Measurements from ENCODE around the gene ADM2. TPM values are rescaled to one million over a fixed set of nuclear protein-coding genes. Genes with fewer than 3 reads are reported as not detected.

ADM2 gene
- total RNA-seq, 4 donors from 2014 or later, result 0.53 TPM; not detected in 3

DNA sequence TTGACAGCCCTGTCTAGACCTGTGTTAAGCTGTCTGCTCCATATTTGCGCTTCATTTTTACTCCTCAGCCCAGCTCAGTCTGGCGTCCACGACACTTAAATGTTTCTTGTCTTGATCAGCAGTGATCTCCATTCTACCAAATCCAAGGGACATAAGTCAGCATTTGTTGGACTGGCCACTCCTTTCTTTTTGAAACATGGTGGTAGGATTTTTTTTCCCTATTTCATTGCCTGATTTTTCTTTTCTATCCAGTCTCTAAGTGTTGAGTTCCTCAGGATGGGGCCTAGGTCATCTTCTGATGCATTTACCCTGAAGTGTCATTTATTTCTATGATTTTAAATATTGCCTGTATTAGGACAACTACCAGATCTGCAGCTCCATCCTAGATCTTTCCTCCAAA, 27.6 kb downstream of the ADM2 start:
- Histone ChIP-seq H3K9me3 (no peaks in the 10 kb centered on the region), H3K27ac (peak overlapping the region; percentile 83 to 94 (median 87)), H3K36me3 (peaks cover 0 to 18% of the 10 kb centered on the region in 2 donors), H3K27me3 (no peaks in the 10 kb centered on the region), H3K4me1 (peaks cover 15 to 22% of the 10 kb centered on the region in 2 donors), H3K4me3 (peak overlapping the region; percentile 63 to 95 (median 80))
- no peak for ATAC-seq
- intact Hi-C loops (cut with DNase I; ENCODE audit: low total_unique reads), result loop anchor here (1.0 to 10.0 kb wide), 4 partner anchors 16 to 654 kb away; partner anchors contain the start of genes CHKB, SCO2 and ZBED4
- TF ChIP-seq, protein P1, sequence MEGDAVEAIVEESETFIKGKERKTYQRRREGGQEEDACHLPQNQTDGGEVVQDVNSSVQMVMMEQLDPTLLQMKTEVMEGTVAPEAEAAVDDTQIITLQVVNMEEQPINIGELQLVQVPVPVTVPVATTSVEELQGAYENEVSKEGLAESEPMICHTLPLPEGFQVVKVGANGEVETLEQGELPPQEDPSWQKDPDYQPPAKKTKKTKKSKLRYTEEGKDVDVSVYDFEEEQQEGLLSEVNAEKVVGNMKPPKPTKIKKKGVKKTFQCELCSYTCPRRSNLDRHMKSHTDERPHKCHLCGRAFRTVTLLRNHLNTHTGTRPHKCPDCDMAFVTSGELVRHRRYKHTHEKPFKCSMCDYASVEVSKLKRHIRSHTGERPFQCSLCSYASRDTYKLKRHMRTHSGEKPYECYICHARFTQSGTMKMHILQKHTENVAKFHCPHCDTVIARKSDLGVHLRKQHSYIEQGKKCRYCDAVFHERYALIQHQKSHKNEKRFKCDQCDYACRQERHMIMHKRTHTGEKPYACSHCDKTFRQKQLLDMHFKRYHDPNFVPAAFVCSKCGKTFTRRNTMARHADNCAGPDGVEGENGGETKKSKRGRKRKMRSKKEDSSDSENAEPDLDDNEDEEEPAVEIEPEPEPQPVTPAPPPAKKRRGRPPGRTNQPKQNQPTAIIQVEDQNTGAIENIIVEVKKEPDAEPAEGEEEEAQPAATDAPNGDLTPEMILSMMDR (IDR thresholded peaks at IDR 0.05 in 4 of 5, conservative IDR thresholded peaks at IDR 0.05 in 1 of 5), result no peak
- TF ChIP-seq POLR2A (IDR thresholded peaks at IDR 0.05), result no peak
- no peak for DNase-seq
- in situ Hi-C loops (cut with MboI; ENCODE audit: low sequenced_read_pairs in 4 of 4), result no loop called here

DNA sequence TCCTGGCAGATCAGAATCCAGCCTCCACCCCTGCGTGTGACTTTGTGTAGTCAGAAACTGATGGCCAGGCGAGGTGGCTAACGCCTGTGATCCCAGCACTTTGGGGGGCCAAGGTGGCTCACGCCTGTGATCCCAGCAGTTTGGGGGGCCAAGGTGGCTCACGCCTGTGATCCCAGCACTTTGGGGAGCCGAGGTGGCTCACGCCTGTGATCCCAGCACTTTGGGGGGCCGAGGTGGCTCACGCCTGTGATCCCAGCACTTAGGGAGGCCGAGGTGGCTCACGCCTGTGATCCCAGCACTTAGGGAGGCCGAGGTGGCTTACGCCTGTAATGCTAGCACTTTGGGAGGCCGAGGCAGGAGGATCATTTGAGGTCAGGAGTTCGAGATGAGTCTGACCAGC, 31.8 kb downstream of the ADM2 start:
- no peak for DNase-seq
- TF ChIP-seq, protein P1 (IDR thresholded peaks at IDR 0.05 in 4 of 5, conservative IDR thresholded peaks at IDR 0.05 in 1 of 5), result no peak
- no peak for TF ChIP-seq POLR2A (IDR thresholded peaks at IDR 0.05)
- in situ Hi-C loops (cut with MboI; ENCODE audit: low sequenced_read_pairs in 4 of 4), result no loop called here
- H3K4me1 ChIP-seq, result peaks cover 10% of the 10 kb centered on the region in 2 donors
- no peak overlapping the region for H3K27ac ChIP-seq
- no peaks in the 10 kb centered on the region for H3K27me3 ChIP-seq
- no peak for ATAC-seq
- no peaks in the 10 kb centered on the region for H3K9me3 ChIP-seq
- no peak overlapping the region for H3K4me3 ChIP-seq
- intact Hi-C loops (cut with DNase I; ENCODE audit: low total_unique reads), result no loop called here
- H3K36me3 ChIP-seq, result peaks cover 0 to 18% of the 10 kb centered on the region in 2 donors

DNA sequence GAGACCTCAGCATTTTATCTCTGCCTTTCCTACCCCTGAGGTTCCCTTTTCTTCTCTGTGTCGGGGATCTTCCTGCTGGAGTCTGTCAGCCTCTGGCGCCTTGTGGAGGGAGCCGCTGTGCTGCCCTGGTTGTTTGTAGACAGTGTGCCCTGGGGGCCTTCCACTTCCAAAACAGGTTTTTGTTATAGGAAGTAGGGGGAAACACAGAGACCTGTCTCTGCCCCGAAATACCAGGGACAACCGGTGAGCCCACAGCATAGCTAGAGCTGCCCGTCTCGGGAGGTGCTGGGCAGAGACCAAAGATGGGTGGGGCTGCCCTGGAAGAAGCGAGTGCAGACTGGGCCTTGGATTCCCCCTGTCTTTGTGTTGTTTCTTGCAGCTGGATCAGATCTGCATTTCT, 34.7 kb downstream of the ADM2 start:
- ATAC-seq (no peak), DNase-seq (no peak)
- H3K4me1 ChIP-seq, result no peaks in the 10 kb centered on the region
- peaks cover 0 to 34% of the 10 kb centered on the region in 2 donors for H3K36me3 ChIP-seq
- no peaks in the 10 kb centered on the region for H3K27me3 ChIP-seq
- H3K4me3 ChIP-seq, result no peak overlapping the region
- TF ChIP-seq, protein P1 (IDR thresholded peaks at IDR 0.05 in 4 of 5, conservative IDR thresholded peaks at IDR 0.05 in 1 of 5), result no peak
- TF ChIP-seq POLR2A (IDR thresholded peaks at IDR 0.05), result no peak
- in situ Hi-C loops (cut with MboI; ENCODE audit: low sequenced_read_pairs in 4 of 4), result no loop called here
- no peak overlapping the region for H3K27ac ChIP-seq
- intact Hi-C loops (cut with DNase I; ENCODE audit: low total_unique reads), result no loop called here
- H3K9me3 ChIP-seq, result no peaks in the 10 kb centered on the region

DNA sequence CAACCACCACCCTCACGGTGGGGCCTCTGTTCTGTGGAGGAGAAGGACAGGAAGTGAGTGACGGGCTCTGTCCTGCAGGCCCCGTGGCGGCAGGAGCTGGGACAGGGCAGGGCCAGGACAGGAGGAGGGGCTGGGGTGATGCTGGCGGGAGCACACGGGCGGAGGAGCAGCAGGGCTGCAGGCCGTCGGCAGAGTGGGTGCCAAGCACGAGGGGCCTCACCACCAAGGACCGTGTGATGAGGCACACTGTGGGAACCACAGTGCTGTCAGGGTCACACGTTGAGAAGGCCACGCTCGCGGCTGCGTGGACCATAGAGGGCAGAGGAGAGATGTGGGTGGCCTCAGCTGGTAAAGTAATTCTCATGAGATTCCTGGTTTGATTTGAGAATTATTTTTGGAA, 35.5 kb downstream of the ADM2 start:
- in situ Hi-C loops (cut with MboI; ENCODE audit: low sequenced_read_pairs in 4 of 4), result no loop called here

More for the DNA sequence above, 35.5 kb downstream of the ADM2 start:
- no peak overlapping the region for H3K27ac ChIP-seq
- no peaks in the 10 kb centered on the region for H3K9me3 ChIP-seq
- ATAC-seq (no peak), DNase-seq (no peak)
- H3K4me3 ChIP-seq, result no peak overlapping the region
- H3K36me3 ChIP-seq, result peaks cover 0 to 43% of the 10 kb centered on the region in 2 donors
- H3K4me1 ChIP-seq, result no peaks in the 10 kb centered on the region
- TF ChIP-seq POLR2A (IDR thresholded peaks at IDR 0.05), result no peak
- TF ChIP-seq, protein P1 (IDR thresholded peaks at IDR 0.05 in 4 of 5, conservative IDR thresholded peaks at IDR 0.05 in 1 of 5), result no peak
- no peaks in the 10 kb centered on the region for H3K27me3 ChIP-seq
- intact Hi-C loops (cut with DNase I; ENCODE audit: low total_unique reads), result no loop called here
